Stimulated activated memory B cell treated with anti-CD40 and anti-IgM and Interleukin-4, amounts not matched to agents 10 μg/mL and 1 μg/mL and 100 μg/mL, for 72 hours (primary cell): ENCODE measurements around the gene PMFBP1.

Source experiments
- ATAC-seq: fragments of 150-1000 bp; cut with Tn5 transposase; 2 replicates; pipeline ENCODE4 v1.10.0; 2021
- H3K27ac Mint-ChIP-seq: one replicate; pipeline ENCODE4 v1.8.0; 2022; ENCODE audit warnings: mild to moderate bottlenecking, mixed read lengths
- H3K27me3 Mint-ChIP-seq: one replicate; pipeline ENCODE4 v1.8.0; 2022; ENCODE audit warnings: mixed read lengths
- H3K36me3 Mint-ChIP-seq: one replicate; pipeline ENCODE4 v1.8.0; 2022; ENCODE audit warnings: mixed read lengths
- H3K4me1 Mint-ChIP-seq: one replicate; pipeline ENCODE4 v1.8.0; 2022; ENCODE audit warnings: mixed read lengths
- H3K4me3 Mint-ChIP-seq: one replicate; pipeline ENCODE4 v1.8.0; 2022; ENCODE audit warnings: mild to moderate bottlenecking, moderate library complexity, mixed read lengths
- H3K9me3 Mint-ChIP-seq: one replicate; pipeline ENCODE4 v1.8.0; 2022; ENCODE audit warnings: mixed read lengths

PMFBP1 gene

GRCh38 chr16:72198021-72198711 lies 26.2 kb upstream of the PMFBP1 start:
- H3K4me3 Mint-ChIP-seq = no peak overlapping the region
- H3K27ac Mint-ChIP-seq = no peak overlapping the region
- no peaks in the 10 kb centered on the region for H3K36me3 Mint-ChIP-seq
- peaks cover 9% of the 10 kb centered on the region for H3K4me1 Mint-ChIP-seq
- ATAC-seq = no peak
- H3K9me3 Mint-ChIP-seq = no peaks in the 10 kb centered on the region
- H3K27me3 Mint-ChIP-seq = no peaks in the 10 kb centered on the region

DNA sequence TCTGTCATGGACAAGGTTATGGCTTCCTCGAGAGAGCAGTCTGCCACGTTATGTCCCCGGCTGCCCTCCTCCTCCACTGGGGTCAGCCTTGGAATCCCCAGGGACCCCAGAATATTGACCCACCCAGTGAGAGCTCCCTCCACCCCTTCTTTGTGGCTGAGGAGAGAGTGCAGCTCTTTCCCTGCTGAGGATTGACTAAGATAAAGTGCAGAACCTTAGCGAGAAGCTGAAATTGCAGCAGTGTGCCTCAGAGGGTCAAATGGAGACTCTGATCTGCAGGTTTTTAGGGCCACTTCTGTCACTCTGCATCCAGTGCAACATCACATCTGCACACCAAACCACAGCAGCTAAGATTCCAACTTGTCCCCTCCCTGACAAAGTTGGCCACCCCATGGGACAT lies 25.6 kb upstream of the PMFBP1 start:
- H3K4me1 Mint-ChIP-seq = peaks cover 3% of the 10 kb centered on the region
- H3K9me3 Mint-ChIP-seq = no peaks in the 10 kb centered on the region
- no peak for ATAC-seq

GRCh38 chr16:72195609-72196008 lies 23.7 kb upstream of the PMFBP1 start:
- Mint-ChIP-seq H3K9me3 (no peaks in the 10 kb centered on the region), H3K27ac (no peak overlapping the region), H3K36me3 (no peaks in the 10 kb centered on the region), H3K4me1 (no peaks in the 10 kb centered on the region), H3K4me3 (no peak overlapping the region), H3K27me3 (no peaks in the 10 kb centered on the region)
- no peak for ATAC-seq

More for the DNA sequence above, 25.6 kb upstream of the PMFBP1 start:
- no peak overlapping the region for H3K27ac Mint-ChIP-seq
- H3K27me3 Mint-ChIP-seq = no peaks in the 10 kb centered on the region
- H3K4me3 Mint-ChIP-seq = no peak overlapping the region
- H3K36me3 Mint-ChIP-seq = no peaks in the 10 kb centered on the region

- H3K4me1 Mint-ChIP-seq = no peaks in the 10 kb centered on the region
- ATAC-seq = no peak
- no peak overlapping the region for H3K4me3 Mint-ChIP-seq
Measured at GRCh38 chr16:72191551-72191950, 19.6 kb upstream of the PMFBP1 start.

GRCh38 chr16:72189865-72190371 lies 18.0 kb upstream of the PMFBP1 start:
- Mint-ChIP-seq H3K4me1 (no peaks in the 10 kb centered on the region), H3K4me3 (no peak overlapping the region), H3K9me3 (peaks cover 2% of the 10 kb centered on the region), H3K27me3 (no peaks in the 10 kb centered on the region), H3K36me3 (no peaks in the 10 kb centered on the region), H3K27ac (no peak overlapping the region)
- ATAC-seq = no peak

More at GRCh38 chr16:72191551-72191950, 19.6 kb upstream of the PMFBP1 start:
- peaks cover 2% of the 10 kb centered on the region for H3K9me3 Mint-ChIP-seq
- H3K27me3 Mint-ChIP-seq = no peaks in the 10 kb centered on the region
- no peaks in the 10 kb centered on the region for H3K36me3 Mint-ChIP-seq
- H3K27ac Mint-ChIP-seq = no peak overlapping the region

DNA sequence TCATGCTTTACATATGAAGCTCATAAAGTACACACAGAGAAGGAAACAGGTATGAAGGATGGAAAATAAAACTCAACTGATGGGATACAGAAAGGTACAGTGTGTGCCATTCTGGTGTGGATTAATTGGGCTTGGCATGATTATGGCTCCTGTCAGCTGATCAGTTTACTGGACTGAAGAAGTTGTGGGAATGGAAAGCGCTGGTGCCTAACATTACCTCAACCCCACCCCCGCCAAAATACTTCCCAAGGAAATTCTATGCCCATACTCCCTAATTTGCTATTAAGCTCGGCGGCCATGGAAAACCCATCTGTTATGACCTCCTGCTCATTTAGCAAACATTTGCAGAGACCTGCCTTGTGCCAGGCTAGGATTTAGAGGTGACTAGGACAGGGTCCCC lies 16.6 kb upstream of the PMFBP1 start:
- Mint-ChIP-seq H3K9me3 (peaks cover 2% of the 10 kb centered on the region), H3K27ac (no peak overlapping the region), H3K36me3 (no peaks in the 10 kb centered on the region), H3K4me1 (no peaks in the 10 kb centered on the region), H3K4me3 (no peak overlapping the region), H3K27me3 (no peaks in the 10 kb centered on the region)
- ATAC-seq = no peak

DNA sequence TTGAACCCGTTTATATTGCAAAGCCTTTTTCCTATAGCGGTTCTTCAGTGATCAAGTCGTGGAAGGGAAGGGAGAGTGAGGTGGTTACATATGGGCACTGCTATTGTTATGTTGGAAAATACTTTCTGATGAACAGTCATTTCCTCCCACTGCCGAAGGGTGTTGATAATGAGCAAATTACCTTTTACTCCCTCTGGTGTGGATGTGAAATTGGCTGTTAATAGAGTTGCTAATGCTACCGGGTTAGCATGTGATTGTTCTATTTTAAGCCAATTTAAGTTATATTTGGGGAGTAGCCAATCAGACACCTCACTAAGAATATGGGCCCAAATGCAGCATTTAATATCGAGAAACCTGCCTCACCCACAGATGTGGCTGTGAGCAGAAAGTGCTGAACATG lies 15.6 kb upstream of the PMFBP1 start:
- peaks cover 2% of the 10 kb centered on the region for H3K9me3 Mint-ChIP-seq
- ATAC-seq = no peak
- peaks cover 6% of the 10 kb centered on the region for H3K4me1 Mint-ChIP-seq
- H3K27ac Mint-ChIP-seq = no peak overlapping the region
- H3K4me3 Mint-ChIP-seq = no peak overlapping the region
- H3K36me3 Mint-ChIP-seq = no peaks in the 10 kb centered on the region
- H3K27me3 Mint-ChIP-seq = no peaks in the 10 kb centered on the region

DNA sequence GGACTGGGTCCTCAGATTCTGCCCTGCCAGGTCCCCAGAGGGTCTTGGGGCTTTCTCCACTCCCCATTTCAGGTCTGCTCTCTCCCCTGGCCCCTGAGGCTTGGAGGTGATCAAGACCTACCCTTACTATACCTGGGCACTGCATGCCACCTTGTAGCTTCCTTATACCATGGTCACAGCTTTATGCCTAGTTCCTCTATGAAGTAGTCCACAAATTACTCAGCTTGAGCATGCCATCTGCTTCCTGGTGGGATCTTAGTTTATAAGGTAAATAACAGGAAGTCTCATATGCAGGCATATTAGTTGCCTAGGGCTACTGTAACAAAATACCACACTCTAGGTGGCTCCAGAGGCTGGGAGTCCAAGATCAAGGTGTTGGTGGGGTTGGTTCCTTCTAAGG lies 11.0 kb upstream of the PMFBP1 start:
- peaks cover 6% of the 10 kb centered on the region for H3K4me1 Mint-ChIP-seq
- H3K9me3 Mint-ChIP-seq = no peaks in the 10 kb centered on the region
- no peaks in the 10 kb centered on the region for H3K36me3 Mint-ChIP-seq
- no peak overlapping the region for H3K27ac Mint-ChIP-seq
- H3K27me3 Mint-ChIP-seq = no peaks in the 10 kb centered on the region
- no peak overlapping the region for H3K4me3 Mint-ChIP-seq
- peak; percentile 70 for ATAC-seq

DNA sequence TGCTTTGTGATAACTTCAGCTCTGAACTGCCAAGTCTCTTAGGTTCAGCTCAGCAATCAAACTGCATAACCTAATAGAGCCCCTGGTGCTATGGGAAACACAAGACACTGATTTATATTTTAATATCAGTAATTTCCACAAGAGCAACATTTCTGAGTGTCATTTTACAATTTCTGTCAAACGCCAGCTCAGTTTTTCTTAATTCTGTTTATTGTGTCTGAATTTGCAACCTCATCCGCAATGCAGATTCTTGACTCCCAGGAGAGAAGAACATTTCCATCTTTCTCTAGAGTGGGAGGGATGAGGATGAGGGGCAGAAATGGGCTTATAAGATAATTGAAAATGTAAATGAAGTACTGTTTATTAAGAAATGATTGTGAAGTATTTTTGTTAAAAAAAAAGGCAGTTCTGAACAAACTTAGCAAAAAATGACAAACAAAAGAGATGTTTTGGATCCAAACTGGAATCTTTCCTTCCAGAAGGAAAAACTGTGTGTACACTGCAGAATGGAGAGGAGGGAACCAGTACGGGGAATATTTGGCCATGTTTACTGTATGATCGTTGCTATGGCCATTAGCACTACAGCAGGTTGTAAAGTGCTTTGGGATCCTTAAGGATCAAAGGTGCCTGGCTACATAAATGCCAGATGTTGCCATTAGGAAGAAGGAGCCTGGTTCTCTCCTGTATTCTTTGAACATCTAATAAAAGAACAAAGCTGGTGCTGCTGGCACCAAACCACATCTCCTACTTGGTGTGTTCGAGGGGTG lies 7.4 kb upstream of the PMFBP1 start:
- ATAC-seq = no peak
- peaks cover 6% of the 10 kb centered on the region for H3K4me1 Mint-ChIP-seq

GRCh38 chr16:72174726-72175125 lies 2.8 kb upstream of the PMFBP1 start:
- ATAC-seq = no peak
- H3K36me3 Mint-ChIP-seq = peaks cover 36% of the 10 kb centered on the region
- no peaks in the 10 kb centered on the region for H3K27me3 Mint-ChIP-seq
- peaks cover 13% of the 10 kb centered on the region for H3K4me1 Mint-ChIP-seq
- no peak overlapping the region for H3K27ac Mint-ChIP-seq
- no peak overlapping the region for H3K4me3 Mint-ChIP-seq
- peaks cover 20% of the 10 kb centered on the region for H3K9me3 Mint-ChIP-seq

More for the DNA sequence above, 7.4 kb upstream of the PMFBP1 start:
- no peak overlapping the region for H3K4me3 Mint-ChIP-seq
- H3K27ac Mint-ChIP-seq = no peak overlapping the region
- H3K36me3 Mint-ChIP-seq = peaks cover 25% of the 10 kb centered on the region
- peaks cover 20% of the 10 kb centered on the region for H3K9me3 Mint-ChIP-seq
- no peaks in the 10 kb centered on the region for H3K27me3 Mint-ChIP-seq

DNA sequence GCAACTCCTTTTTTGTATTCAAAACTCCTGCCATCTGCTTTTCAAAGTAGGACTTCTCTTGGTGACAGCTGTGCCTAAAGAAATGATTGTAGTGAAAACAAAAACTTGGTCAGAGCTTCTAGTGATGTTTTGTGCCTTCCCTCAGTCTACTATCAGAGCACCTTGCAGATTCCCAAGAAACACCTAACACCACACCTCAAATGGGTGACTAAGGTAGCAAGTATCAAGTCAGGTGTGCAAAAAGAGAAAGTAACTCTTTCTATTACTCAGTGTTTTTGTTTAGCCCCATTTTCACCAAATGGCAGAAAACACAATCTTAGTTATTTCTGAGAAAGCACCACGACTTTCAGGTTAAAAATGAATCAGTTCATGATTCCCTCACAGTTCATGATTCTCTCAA lies 2.0 kb upstream of the PMFBP1 start:
- Mint-ChIP-seq H3K27ac (peak overlapping the region; percentile 79), H3K9me3 (peaks cover 20% of the 10 kb centered on the region), H3K4me3 (no peak overlapping the region), H3K4me1 (peaks cover 13% of the 10 kb centered on the region), H3K27me3 (no peaks in the 10 kb centered on the region), H3K36me3 (peaks cover 36% of the 10 kb centered on the region)
- no peak for ATAC-seq

- peaks cover 2% of the 10 kb centered on the region for H3K27me3 Mint-ChIP-seq
- no peak overlapping the region for H3K4me3 Mint-ChIP-seq
- ATAC-seq = no peak
- H3K27ac Mint-ChIP-seq = no peak overlapping the region
- H3K36me3 Mint-ChIP-seq = peaks cover 24% of the 10 kb centered on the region
- H3K4me1 Mint-ChIP-seq = peaks cover 13% of the 10 kb centered on the region
- H3K9me3 Mint-ChIP-seq = peaks cover 9% of the 10 kb centered on the region
Measured at GRCh38 chr16:72171236-72171635, 719 bp downstream of the PMFBP1 start.

GRCh38 chr16:72169708-72170107 lies 2.2 kb downstream of the PMFBP1 start:
- no peak overlapping the region for H3K4me3 Mint-ChIP-seq
- peaks cover 17% of the 10 kb centered on the region for H3K36me3 Mint-ChIP-seq
- H3K4me1 Mint-ChIP-seq = peaks cover 13% of the 10 kb centered on the region
- peaks cover 3% of the 10 kb centered on the region for H3K9me3 Mint-ChIP-seq
- H3K27ac Mint-ChIP-seq = no peak overlapping the region
- no peak for ATAC-seq
- peaks cover 13% of the 10 kb centered on the region for H3K27me3 Mint-ChIP-seq

DNA sequence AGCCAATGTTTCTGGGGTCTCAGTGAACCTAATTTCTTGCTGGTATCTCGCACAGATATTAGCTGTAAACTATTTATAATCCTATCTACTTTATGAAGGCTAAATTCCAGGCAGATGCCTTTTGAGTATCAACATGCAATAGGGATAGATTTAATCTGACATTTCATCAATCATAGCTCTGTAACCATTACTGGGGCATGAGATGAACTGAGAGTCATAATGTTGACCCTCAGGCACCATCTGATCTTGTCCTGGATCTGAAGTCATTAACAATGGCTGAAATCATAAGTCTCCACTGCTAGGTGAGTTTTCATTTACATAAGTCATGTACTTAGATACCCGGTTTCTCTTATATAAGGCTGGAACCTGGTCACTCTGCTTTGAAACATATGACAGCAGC lies 3.6 kb downstream of the PMFBP1 start:
- Mint-ChIP-seq H3K36me3 (peaks cover 11% of the 10 kb centered on the region), H3K9me3 (peaks cover 3% of the 10 kb centered on the region), H3K27ac (no peak overlapping the region), H3K27me3 (peaks cover 13% of the 10 kb centered on the region), H3K4me3 (no peak overlapping the region), H3K4me1 (peaks cover 13% of the 10 kb centered on the region)
- no peak for ATAC-seq

GRCh38 chr16:72166954-72167561 lies 4.9 kb downstream of the PMFBP1 start:
- peaks cover 5% of the 10 kb centered on the region for H3K9me3 Mint-ChIP-seq

More at GRCh38 chr16:72166954-72167561, 4.9 kb downstream of the PMFBP1 start:
- Mint-ChIP-seq H3K4me1 (peaks cover 5% of the 10 kb centered on the region), H3K27ac (no peak overlapping the region), H3K36me3 (peaks cover 10% of the 10 kb centered on the region), H3K4me3 (no peak overlapping the region), H3K27me3 (peaks cover 13% of the 10 kb centered on the region)
- no peak for ATAC-seq
